Measurements from ENCODE around the gene TMEM209. TPM values are rescaled to one million over a fixed set of nuclear protein-coding genes. Genes with fewer than 3 reads are reported as not detected.

TMEM209 gene
- total RNA-seq, 1 donor from 2014 or later = 14.8 TPM

GRCh38 chr7:130223646-130224045, 18.4 kb upstream of the TMEM209 start:
- H3K36me3 Mint-ChIP-seq (ENCODE audit: low read depth) = no peaks in the 10 kb centered on the region
- no peak for TF ChIP-seq CTCF (IDR thresholded peaks at IDR 0.05)
- no peak for DNase-seq (ENCODE audit: low spot score)
- no peak overlapping the region for H3K4me3 Mint-ChIP-seq (ENCODE audit: unreplicated experiment)
- peaks cover 3% of the 10 kb centered on the region for H3K9me3 Mint-ChIP-seq (ENCODE audit: low read depth)
- H3K27me3 Mint-ChIP-seq (ENCODE audit: low read depth) = no peaks in the 10 kb centered on the region
- H3K4me1 Mint-ChIP-seq (ENCODE audit: low read depth) = no peaks in the 10 kb centered on the region
- H3K27ac Mint-ChIP-seq (ENCODE audit: unreplicated experiment) = no peak overlapping the region

GRCh38 chr7:130221746-130222145, 16.5 kb upstream of the TMEM209 start:
- Mint-ChIP-seq H3K27ac (ENCODE audit: unreplicated experiment) (no peak overlapping the region), H3K27me3 (ENCODE audit: low read depth) (no peaks in the 10 kb centered on the region), H3K36me3 (ENCODE audit: low read depth) (no peaks in the 10 kb centered on the region), H3K9me3 (ENCODE audit: low read depth) (peaks cover 3% of the 10 kb centered on the region), H3K4me1 (ENCODE audit: low read depth) (no peaks in the 10 kb centered on the region), H3K4me3 (ENCODE audit: unreplicated experiment) (no peak overlapping the region)
- DNase-seq (ENCODE audit: low spot score) = no peak
- no peak for TF ChIP-seq CTCF (IDR thresholded peaks at IDR 0.05)

- no peaks in the 10 kb centered on the region for H3K4me1 Mint-ChIP-seq (ENCODE audit: low read depth)
- H3K9me3 Mint-ChIP-seq (ENCODE audit: low read depth) = no peaks in the 10 kb centered on the region
- H3K27me3 Mint-ChIP-seq (ENCODE audit: low read depth) = no peaks in the 10 kb centered on the region
- no peak for DNase-seq (ENCODE audit: low spot score)
- no peak overlapping the region for H3K4me3 Mint-ChIP-seq (ENCODE audit: unreplicated experiment)
- TF ChIP-seq CTCF (IDR thresholded peaks at IDR 0.05) = no peak
- H3K36me3 Mint-ChIP-seq (ENCODE audit: low read depth) = no peaks in the 10 kb centered on the region
- H3K27ac Mint-ChIP-seq (ENCODE audit: unreplicated experiment) = no peak overlapping the region
These were observed 14.7 kb upstream of the TMEM209 start for GRCh38 chr7:130219871-130220270.

- H3K36me3 Mint-ChIP-seq (ENCODE audit: low read depth) = no peaks in the 10 kb centered on the region
- no peaks in the 10 kb centered on the region for H3K9me3 Mint-ChIP-seq (ENCODE audit: low read depth)
- no peak for DNase-seq (ENCODE audit: low spot score)
- no peak for TF ChIP-seq CTCF (IDR thresholded peaks at IDR 0.05)
- no peaks in the 10 kb centered on the region for H3K27me3 Mint-ChIP-seq (ENCODE audit: low read depth)
- H3K27ac Mint-ChIP-seq (ENCODE audit: unreplicated experiment) = no peak overlapping the region
- no peaks in the 10 kb centered on the region for H3K4me1 Mint-ChIP-seq (ENCODE audit: low read depth)
- no peak overlapping the region for H3K4me3 Mint-ChIP-seq (ENCODE audit: unreplicated experiment)
These were observed 13.8 kb upstream of the TMEM209 start for GRCh38 chr7:130218806-130219620.

- no peaks in the 10 kb centered on the region for H3K4me1 Mint-ChIP-seq (ENCODE audit: low read depth)
- no peak for TF ChIP-seq CTCF (IDR thresholded peaks at IDR 0.05)
- no peaks in the 10 kb centered on the region for H3K9me3 Mint-ChIP-seq (ENCODE audit: low read depth)
- no peaks in the 10 kb centered on the region for H3K27me3 Mint-ChIP-seq (ENCODE audit: low read depth)
- no peak for DNase-seq (ENCODE audit: low spot score)
- H3K36me3 Mint-ChIP-seq (ENCODE audit: low read depth) = no peaks in the 10 kb centered on the region
- H3K4me3 Mint-ChIP-seq (ENCODE audit: unreplicated experiment) = no peak overlapping the region
- H3K27ac Mint-ChIP-seq (ENCODE audit: unreplicated experiment) = no peak overlapping the region
These were observed 11.5 kb upstream of the TMEM209 start for GRCh38 chr7:130216750-130217149.

All from chondrocyte (in vitro differentiated cells).